Liver (tissue), 9 donors: ENCODE data around the gene TIAM1. TPM values are rescaled to one million over a fixed set of nuclear protein-coding genes. Genes with fewer than 3 reads are reported as not detected.

Experiments used
- DNase-seq: peaks from one replicate; pipeline ENCODE4 v3.0.0-alpha.2; 2017; ENCODE audit warnings: low spot score
- H3K27ac ChIP-seq, 2 donors: one replicate each; pipeline ENCODE4 v1.7.0; 2013; ENCODE audit warnings: inconsistent platforms in 2 of 2, low read length in 2 of 2, control low read depth in 1 of 2, low read depth in 1 of 2, mild to moderate bottlenecking in 1 of 2
- H3K27me3 ChIP-seq, 4 donors: one replicate each; pipeline versions ENCODE4 v1.6.1 to v1.7.0; 2013; ENCODE audit warnings: low read length in 3 of 4, inconsistent platforms in 1 of 4, mild to moderate bottlenecking in 1 of 4, moderate library complexity in 1 of 4; ENCODE audit not compliant: control insufficient read depth in 4 of 4, insufficient read depth in 4 of 4
- H3K36me3 ChIP-seq, 4 donors: one replicate each; pipeline versions ENCODE4 v1.6.1 to v1.7.0; 2013; ENCODE audit warnings: low read length in 3 of 4, mild to moderate bottlenecking in 3 of 4, low read depth in 1 of 4, moderate library complexity in 1 of 4; ENCODE audit not compliant: control insufficient read depth in 4 of 4, insufficient read depth in 3 of 4
- H3K4me1 ChIP-seq, 4 donors: one replicate each; pipeline versions ENCODE4 v1.6.1 to v1.7.0; 2013; ENCODE audit warnings: low read length in 3 of 4, mild to moderate bottlenecking in 3 of 4, moderate library complexity in 1 of 4; ENCODE audit not compliant: control insufficient read depth in 4 of 4, insufficient read depth in 4 of 4
- H3K4me3 ChIP-seq, 3 donors: one replicate each; pipeline versions ENCODE4 v1.6.1 to v1.7.0; 2013; ENCODE audit warnings: low read length in 3 of 3, control low read depth in 1 of 3, low read depth in 1 of 3, mild to moderate bottlenecking in 1 of 3
- H3K9ac ChIP-seq, 2 donors: one replicate each; pipeline ENCODE4 v1.7.0; 2013; ENCODE audit warnings: low read length in 2 of 2, mild to moderate bottlenecking in 2 of 2, moderate library complexity in 2 of 2, control low read depth in 1 of 2, low read depth in 1 of 2
- H3K9me3 ChIP-seq, 4 donors: one replicate each; pipeline versions ENCODE4 v1.6.1 to v1.7.0; 2013; ENCODE audit warnings: low read length in 3 of 4; ENCODE audit not compliant: control insufficient read depth in 4 of 4
- ATF3 ChIP-seq: IDR thresholded peaks from 2 replicates; pipeline ENCODE4 v1.6.1; 2016; ENCODE audit warnings: antibody characterized with exemption
- EGR1 ChIP-seq, 2 donors: IDR thresholded peaks; 2 replicates each; pipeline ENCODE4 v1.6.1; 2016 to 2018; ENCODE audit warnings: antibody characterized with exemption in 2 of 2, low read depth in 2 of 2
- FOXA1 ChIP-seq: IDR thresholded peaks from 2 replicates; pipeline ENCODE4 v1.6.1; 2016; ENCODE audit warnings: antibody characterized with exemption
- FOXA2 ChIP-seq: IDR thresholded peaks from 2 replicates; pipeline ENCODE4 v1.6.1; 2016; ENCODE audit warnings: antibody characterized with exemption
- HNF4A ChIP-seq, 2 donors: conservative IDR thresholded peaks; 2 replicates each; pipeline ENCODE4 v1.6.1; 2016; ENCODE audit warnings: antibody characterized with exemption in 2 of 2, mild to moderate bottlenecking in 2 of 2
- HNF4G ChIP-seq: IDR thresholded peaks from 2 replicates; pipeline ENCODE4 v1.6.1; 2016; ENCODE audit warnings: antibody characterized with exemption
- JUND ChIP-seq, 2 donors: IDR thresholded peaks; 2 replicates each; pipeline ENCODE4 v1.6.1; 2016; ENCODE audit warnings: antibody characterized with exemption in 2 of 2
- MAX ChIP-seq: IDR thresholded peaks from 2 replicates; pipeline ENCODE4 v1.6.1; 2016; ENCODE audit warnings: antibody characterized with exemption
- NR2F2 ChIP-seq: IDR thresholded peaks from 2 replicates; pipeline ENCODE4 v1.6.1; 2016; ENCODE audit warnings: antibody characterized with exemption
- REST ChIP-seq: IDR thresholded peaks from 2 replicates; pipeline ENCODE4 v1.6.1; 2016; ENCODE audit warnings: antibody characterized with exemption, mild to moderate bottlenecking
- RXRA ChIP-seq, 2 donors: IDR thresholded peaks; 2 replicates each; pipeline ENCODE4 v1.6.1; 2017 to 2018; ENCODE audit warnings: antibody characterized with exemption in 2 of 2, mild to moderate bottlenecking in 1 of 2
- SP1 ChIP-seq: IDR thresholded peaks from 2 replicates; pipeline ENCODE4 v1.6.1; 2018; ENCODE audit warnings: antibody characterized with exemption, mild to moderate bottlenecking
- TAF1 ChIP-seq: conservative IDR thresholded peaks from 2 replicates; pipeline ENCODE4 v1.6.1; 2016; ENCODE audit warnings: antibody characterized with exemption, mild to moderate bottlenecking
- YY1 ChIP-seq: IDR thresholded peaks from 2 replicates; pipeline ENCODE4 v1.6.1; 2016; ENCODE audit warnings: antibody characterized with exemption, mild to moderate bottlenecking
- ZBTB33 ChIP-seq: IDR thresholded peaks from 2 replicates; pipeline ENCODE4 v1.6.1; 2016; ENCODE audit warnings: antibody characterized with exemption
- WGBS: extraction: QIAGEN DNeasy Blood & Tissue Kit; methylation state at CpG from one replicate; pipeline ENCODE4 v1.1.7; 2013; 5-methylcytosine and 5-hydroxymethylcytosine counted together
- polyA plus RNA-seq, 2 donors: library from polyadenylated mRNA; stranded (reverse) in 1 of 2; unstranded in 1 of 2; fragments of 200-250 nt in 1 of 2; fragments of >200 nt in 1 of 2; fragmentation: Nextera tagmentation in 1 of 2; extraction: Ambion mirVana in 1 of 2; gene quantifications; one replicate each; pipeline versions ENCODE4 v1.2.1 to v1.2.3, GENCODE V29; 2013 to 2015
- total RNA-seq, 2 donors: library from RNA; depleted of rRNA; stranded (reverse); fragments of >200 nt; gene quantifications; one replicate each; pipeline ENCODE4 v1.2.3, GENCODE V29; 2014
- donor health status: healthy.
- donor health status: healthy.
- donor health status: healthy.
- donor health status: healthy.
- donor health status: healthy.

The TIAM1 gene
- total and polyA plus RNA-seq, 4 donors: 3.0 to 7.4 (median 4.8) TPM

GRCh38 chr21:31279214-31279613 lies 64.8 kb downstream of the TIAM1 start:
- no peaks in the 10 kb centered on the region for H3K4me1 ChIP-seq
- H3K9ac ChIP-seq: no peak overlapping the region
- DNase-seq: no peak
- WGBS: 96% methylated on average over 8 of the region's 8 CpGs
- no peaks in the 10 kb centered on the region for H3K36me3 ChIP-seq
- H3K27me3 ChIP-seq: no peaks in the 10 kb centered on the region
- no peaks in the 10 kb centered on the region for H3K9me3 ChIP-seq
- no peak overlapping the region for H3K27ac ChIP-seq
- no peak overlapping the region for H3K4me3 ChIP-seq
- TF ChIP-seq YY1 (no peak), FOXA1 (no peak), SP1 (no peak), HNF4A (conservative IDR thresholded peaks at IDR 0.05) (no peak), TAF1 (no peak), HNF4G (no peak)

GRCh38 chr21:31278511-31279130 lies 65.4 kb downstream of the TIAM1 start:
- TF ChIP-seq EGR1 (IDR thresholded peaks at IDR 0.05; ENCODE audit: low read depth in 2 of 2): no peak
- TF ChIP-seq HNF4G: no peak
- TF ChIP-seq NR2F2: no peak
- no peak overlapping the region for H3K4me3 ChIP-seq
- no peaks in the 10 kb centered on the region for H3K27me3 ChIP-seq
- DNase-seq: no peak
- H3K9ac ChIP-seq: no peak overlapping the region
- no peaks in the 10 kb centered on the region for H3K9me3 ChIP-seq
- no peak overlapping the region for H3K27ac ChIP-seq
- no peaks in the 10 kb centered on the region for H3K36me3 ChIP-seq
- 93% methylated on average over 11 of the region's 11 CpGs for WGBS
- no peaks in the 10 kb centered on the region for H3K4me1 ChIP-seq

GRCh38 chr21:31276663-31277062 lies 67.4 kb downstream of the TIAM1 start:
- TF ChIP-seq JUND (IDR thresholded peaks at IDR 0.05) (no peak), EGR1 (IDR thresholded peaks at IDR 0.05; ENCODE audit: low read depth in 2 of 2) (no peak), HNF4G (no peak), ZBTB33 (no peak), TAF1 (no peak), SP1 (no peak), YY1 (no peak), HNF4A (conservative IDR thresholded peaks at IDR 0.05) (no peak), REST (no peak), ATF3 (no peak), MAX (no peak), FOXA2 (no peak), RXRA (IDR thresholded peaks at IDR 0.05) (no peak), NR2F2 (no peak)
- H3K4me1 ChIP-seq: no peaks in the 10 kb centered on the region
- H3K36me3 ChIP-seq: no peaks in the 10 kb centered on the region
- DNase-seq: no peak
- no peaks in the 10 kb centered on the region for H3K27me3 ChIP-seq
- no peaks in the 10 kb centered on the region for H3K9me3 ChIP-seq
- no peak overlapping the region for H3K9ac ChIP-seq
- 93% methylated on average over 7 of the region's 7 CpGs for WGBS
- no peak overlapping the region for H3K27ac ChIP-seq
- no peak overlapping the region for H3K4me3 ChIP-seq
